Measurements from ENCODE around the gene ANKDD1A. TPM values are rescaled to one million over a fixed set of nuclear protein-coding genes. Genes with fewer than 3 reads are reported as not detected.

ANKDD1A gene
- polyA plus RNA-seq, 5 donors, result 8.5 to 12.8 (median 11.5) TPM

GRCh38 chr15:64959128-64959527 is 47.4 kb downstream of the ANKDD1A start:
- no peak for DNase-seq

GRCh38 chr15:64960153-64960552 is 48.5 kb downstream of the ANKDD1A start:
- no peak for DNase-seq

GRCh38 chr15:64961013-64961412 is 49.3 kb downstream of the ANKDD1A start:
- DNase-seq, result no peak

GRCh38 chr15:64969401-64969800 is 57.7 kb downstream of the ANKDD1A start:
- no peak for DNase-seq

- no peak for DNase-seq
Measured at GRCh38 chr15:64970698-64971097, 59.0 kb downstream of the ANKDD1A start.

GRCh38 chr15:64975390-64975789 is 63.7 kb downstream of the ANKDD1A start:
- no peak for DNase-seq

- DNase-seq, result no peak
Measured at GRCh38 chr15:64979252-64979710, 67.6 kb downstream of the ANKDD1A start.

- DNase-seq, result no peak
Measured at GRCh38 chr15:64981812-64982431, 70.2 kb downstream of the ANKDD1A start.

GRCh38 chr15:64982472-64982871 is 70.8 kb downstream of the ANKDD1A start:
- DNase-seq, result no peak

GRCh38 chr15:64985366-64986033 is 73.8 kb downstream of the ANKDD1A start:
- peak in 1 of 2 donors; percentile 23 for DNase-seq

- DNase-seq, result no peak
Measured at GRCh38 chr15:64987136-64987535, 75.4 kb downstream of the ANKDD1A start.

GRCh38 chr15:64989416-64990167 is 77.9 kb downstream of the ANKDD1A start, which contains the start of gene SPG21:
TSS of gene SPG21 (minus strand) at chr15:64989914. CDS start at chr15:64983569, 6,345 bp downstream.
- DNase-seq, result peak; percentile 94 to 96

- DNase-seq, result no peak
Measured at GRCh38 chr15:64990168-64990470, 78.4 kb downstream of the ANKDD1A start.

- peak; percentile 23 to 24 for DNase-seq
Measured at GRCh38 chr15:64991536-64992135, 79.9 kb downstream of the ANKDD1A start.

GRCh38 chr15:64993290-64993689 is 81.6 kb downstream of the ANKDD1A start:
- DNase-seq, result no peak

GRCh38 chr15:64997066-64997465 is 85.4 kb downstream of the ANKDD1A start:
- DNase-seq, result no peak

GRCh38 chr15:64997745-64998375 is 86.2 kb downstream of the ANKDD1A start:
- DNase-seq, result no peak

- DNase-seq, result no peak
Measured at GRCh38 chr15:65004993-65005392, 93.3 kb downstream of the ANKDD1A start.

- no peak for DNase-seq
Measured at GRCh38 chr15:65006876-65007275, 95.2 kb downstream of the ANKDD1A start.

Measured in right lung (tissue), 5 donors.